ENCODE results near the gene ULK4.
A peak's percentile ranks its signal among the peaks of the same experiment; 100 is the strongest.
"Not testable (repeated sequence)": the region's sequence is repeated elsewhere in the genome, so short reads cannot be mapped to it uniquely, and the experiment has no call there.

The ULK4 gene

GRCh38 chr3:41960826-41961750 is 815 bp downstream of the ULK4 start:
- peak; percentile 18 for DNase-seq (ENCODE audit: low read depth)

- DNase-seq (ENCODE audit: low read depth), result no peak
These were observed 5.3 kb downstream of the ULK4 start for GRCh38 chr3:41956574-41956973.

GRCh38 chr3:41955192-41955591 is 6.7 kb downstream of the ULK4 start:
- no peak for DNase-seq (ENCODE audit: low read depth)

- no peak for DNase-seq (ENCODE audit: low read depth)
These were observed 18.5 kb downstream of the ULK4 start for GRCh38 chr3:41943311-41943843.

- no peak for DNase-seq (ENCODE audit: low read depth)
These were observed 21.5 kb downstream of the ULK4 start for GRCh38 chr3:41940393-41940792.

GRCh38 chr3:41936384-41936783 is 25.5 kb downstream of the ULK4 start:
- no peak for DNase-seq (ENCODE audit: low read depth)

- DNase-seq (ENCODE audit: low read depth), result peak; percentile 41
These were observed 28.7 kb downstream of the ULK4 start for GRCh38 chr3:41933154-41933676.

- DNase-seq (ENCODE audit: low read depth), result no peak
These were observed 29.4 kb downstream of the ULK4 start for GRCh38 chr3:41932464-41932863.

- no peak for DNase-seq (ENCODE audit: low read depth)
These were observed 41.4 kb downstream of the ULK4 start for GRCh38 chr3:41920406-41920965.

- DNase-seq (ENCODE audit: low read depth), result no peak
These were observed 46.5 kb downstream of the ULK4 start for GRCh38 chr3:41915353-41915752.

- DNase-seq (ENCODE audit: low read depth), result no peak
These were observed 49.6 kb downstream of the ULK4 start for GRCh38 chr3:41912280-41912679.

- peak; percentile 14 for DNase-seq (ENCODE audit: low read depth)
These were observed 54.4 kb downstream of the ULK4 start for GRCh38 chr3:41907330-41908073.

GRCh38 chr3:41900265-41900664 is 61.6 kb downstream of the ULK4 start:
- peak; percentile 26 for DNase-seq (ENCODE audit: low read depth)

- no peak for DNase-seq (ENCODE audit: low read depth)
These were observed 63.3 kb downstream of the ULK4 start for GRCh38 chr3:41898631-41899030.

- DNase-seq (ENCODE audit: low read depth), result peak; percentile 22
These were observed 67.9 kb downstream of the ULK4 start for GRCh38 chr3:41893977-41894376.

GRCh38 chr3:41888368-41889076 is 73.4 kb downstream of the ULK4 start:
- no peak for DNase-seq (ENCODE audit: low read depth)

- DNase-seq (ENCODE audit: low read depth), result no peak
These were observed 78.9 kb downstream of the ULK4 start for GRCh38 chr3:41882956-41883355.

GRCh38 chr3:41881233-41881821 is 80.6 kb downstream of the ULK4 start:
- no peak for DNase-seq (ENCODE audit: low read depth)

- no peak for DNase-seq (ENCODE audit: low read depth)
These were observed 81.5 kb downstream of the ULK4 start for GRCh38 chr3:41880387-41880786.

GRCh38 chr3:41877741-41878140 is 84.2 kb downstream of the ULK4 start:
- not testable (repeated sequence) for DNase-seq (ENCODE audit: low read depth)

- DNase-seq (ENCODE audit: low read depth), result no peak
These were observed 87.9 kb downstream of the ULK4 start for GRCh38 chr3:41874022-41874421.
